ENCODE measurements around the gene IDI1.

The IDI1 gene

GRCh38 chr10:1045415-1045814 lies 3.5 kb downstream of the IDI1 start:
- Histone ChIP-seq H3K36me3 (ENCODE audit: control insufficient read depth, insufficient read depth, low read length) (peaks cover 2% of the 10 kb centered on the region), H3K4me3 (replicated peaks; ENCODE audit: low read depth, low read length) (peak overlapping the region; percentile 66), H3K27me3 (replicated peaks; ENCODE audit: control insufficient read depth, insufficient read depth, low read length) (no peaks in the 10 kb centered on the region)
- no peak for TF ChIP-seq CTCF (IDR thresholded peaks at IDR 0.05; ENCODE audit: insufficient read depth, low read length, poor library complexity, severe bottlenecking)
- DNase-seq (ENCODE audit: extremely low read depth, insufficient read length), result no peak

GRCh38 chr10:1044964-1045363 lies 4.0 kb downstream of the IDI1 start:
- TF ChIP-seq CTCF (IDR thresholded peaks at IDR 0.05; ENCODE audit: insufficient read depth, low read length, poor library complexity, severe bottlenecking), result no peak
- no peak for DNase-seq (ENCODE audit: extremely low read depth, insufficient read length)
- Histone ChIP-seq H3K36me3 (ENCODE audit: control insufficient read depth, insufficient read depth, low read length) (peaks cover 3% of the 10 kb centered on the region), H3K4me3 (replicated peaks; ENCODE audit: low read depth, low read length) (peak overlapping the region; percentile 66), H3K27me3 (replicated peaks; ENCODE audit: control insufficient read depth, insufficient read depth, low read length) (no peaks in the 10 kb centered on the region)

GRCh38 chr10:1044146-1044545 lies 4.8 kb downstream of the IDI1 start:
- DNase-seq (ENCODE audit: extremely low read depth, insufficient read length), result no peak
- H3K4me3 ChIP-seq (replicated peaks; ENCODE audit: low read depth, low read length), result peak overlapping the region; percentile 66
- peaks cover 3% of the 10 kb centered on the region for H3K36me3 ChIP-seq (ENCODE audit: control insufficient read depth, insufficient read depth, low read length)
- H3K27me3 ChIP-seq (replicated peaks; ENCODE audit: control insufficient read depth, insufficient read depth, low read length), result no peaks in the 10 kb centered on the region
- no peak for TF ChIP-seq CTCF (IDR thresholded peaks at IDR 0.05; ENCODE audit: insufficient read depth, low read length, poor library complexity, severe bottlenecking)

GRCh38 chr10:1043532-1043995 lies 5.4 kb downstream of the IDI1 start:
- Histone ChIP-seq H3K36me3 (ENCODE audit: control insufficient read depth, insufficient read depth, low read length) (peaks cover 4% of the 10 kb centered on the region), H3K27me3 (replicated peaks; ENCODE audit: control insufficient read depth, insufficient read depth, low read length) (no peaks in the 10 kb centered on the region), H3K4me3 (replicated peaks; ENCODE audit: low read depth, low read length) (peak overlapping the region; percentile 66)
- DNase-seq (ENCODE audit: extremely low read depth, insufficient read length), result no peak
- no peak for TF ChIP-seq CTCF (IDR thresholded peaks at IDR 0.05; ENCODE audit: insufficient read depth, low read length, poor library complexity, severe bottlenecking)

- Histone ChIP-seq H3K27me3 (replicated peaks; ENCODE audit: control insufficient read depth, insufficient read depth, low read length) (no peaks in the 10 kb centered on the region), H3K36me3 (ENCODE audit: control insufficient read depth, insufficient read depth, low read length) (peaks cover 4% of the 10 kb centered on the region)
- DNase-seq (ENCODE audit: extremely low read depth, insufficient read length), result no peak
Observed at GRCh38 chr10:1041514-1041913, 7.4 kb downstream of the IDI1 start.

More at GRCh38 chr10:1041514-1041913, 7.4 kb downstream of the IDI1 start:
- H3K4me3 ChIP-seq (replicated peaks; ENCODE audit: low read depth, low read length), result no peak overlapping the region
- TF ChIP-seq CTCF (IDR thresholded peaks at IDR 0.05; ENCODE audit: insufficient read depth, low read length, poor library complexity, severe bottlenecking), result no peak
